HG03378 (cell line): ENCODE measurements around the gene DDIT4L.
"Not testable (repeated sequence)": the region's sequence is repeated elsewhere in the genome, so short reads cannot be mapped to it uniquely, and the experiment has no call there.

ENCODE experiments used
- ATAC-seq: cut with Tn5 transposase; IDR thresholded peaks from one replicate; pipeline ENCODE4 v1.9.1; 2021; ENCODE audit warnings: mild to moderate bottlenecking, moderate library complexity; ENCODE audit not compliant: unreplicated experiment

DDIT4L gene

DNA sequence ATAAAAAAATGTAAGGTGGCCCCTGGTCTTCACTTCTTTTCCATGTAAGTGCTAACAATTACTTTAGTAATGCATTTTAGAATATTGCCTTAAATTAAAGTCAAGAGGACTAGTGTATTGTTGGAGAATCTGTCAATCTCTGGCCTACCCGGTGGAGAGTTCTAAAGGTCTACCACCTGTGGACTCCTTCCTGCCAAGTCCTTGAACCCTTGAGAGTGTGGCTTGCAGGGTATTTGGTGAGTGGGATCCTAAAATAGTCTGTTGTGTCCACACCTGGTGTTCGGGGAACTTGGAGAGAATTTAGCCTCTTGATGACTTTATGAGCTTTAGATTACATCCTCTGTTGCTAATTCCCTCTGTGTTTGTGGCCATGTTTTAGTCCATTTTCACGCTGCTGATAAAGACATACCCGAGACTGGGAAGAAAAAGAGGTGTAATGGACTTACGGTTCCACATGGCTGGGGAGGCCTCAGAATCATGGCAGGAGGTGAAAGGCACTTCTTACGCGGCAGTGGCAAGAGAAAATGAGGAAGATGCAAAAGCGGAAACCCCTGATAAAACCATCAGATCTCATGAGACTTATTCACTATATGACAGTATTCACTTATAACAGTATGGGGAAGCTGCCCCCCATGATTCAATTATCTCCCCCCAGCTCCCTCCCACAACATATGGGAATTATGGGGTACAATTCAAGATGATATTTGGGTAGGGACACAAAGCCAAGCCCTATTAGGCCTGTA, 23.8 kb downstream of the DDIT4L start:
- ATAC-seq: no peak

DNA sequence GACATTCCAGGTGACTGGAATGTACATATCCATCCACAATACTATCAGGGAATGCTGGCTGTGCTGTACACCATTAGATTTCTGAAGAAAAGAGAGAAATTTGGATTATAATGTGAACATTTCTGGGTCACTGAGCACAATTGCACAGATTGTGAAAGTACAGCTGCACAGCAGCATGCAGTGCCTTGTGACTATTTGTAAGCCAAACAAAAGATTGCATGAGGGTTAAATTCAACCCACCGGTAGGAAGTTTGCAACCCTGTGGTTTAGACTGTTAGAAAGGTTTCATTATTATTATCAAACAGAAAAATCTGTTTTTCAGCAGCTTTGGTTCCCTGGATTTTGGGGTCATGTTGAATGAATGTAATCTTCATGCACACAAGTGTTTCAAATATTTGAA, 24.5 kb downstream of the DDIT4L start:
- ATAC-seq: no peak

DNA sequence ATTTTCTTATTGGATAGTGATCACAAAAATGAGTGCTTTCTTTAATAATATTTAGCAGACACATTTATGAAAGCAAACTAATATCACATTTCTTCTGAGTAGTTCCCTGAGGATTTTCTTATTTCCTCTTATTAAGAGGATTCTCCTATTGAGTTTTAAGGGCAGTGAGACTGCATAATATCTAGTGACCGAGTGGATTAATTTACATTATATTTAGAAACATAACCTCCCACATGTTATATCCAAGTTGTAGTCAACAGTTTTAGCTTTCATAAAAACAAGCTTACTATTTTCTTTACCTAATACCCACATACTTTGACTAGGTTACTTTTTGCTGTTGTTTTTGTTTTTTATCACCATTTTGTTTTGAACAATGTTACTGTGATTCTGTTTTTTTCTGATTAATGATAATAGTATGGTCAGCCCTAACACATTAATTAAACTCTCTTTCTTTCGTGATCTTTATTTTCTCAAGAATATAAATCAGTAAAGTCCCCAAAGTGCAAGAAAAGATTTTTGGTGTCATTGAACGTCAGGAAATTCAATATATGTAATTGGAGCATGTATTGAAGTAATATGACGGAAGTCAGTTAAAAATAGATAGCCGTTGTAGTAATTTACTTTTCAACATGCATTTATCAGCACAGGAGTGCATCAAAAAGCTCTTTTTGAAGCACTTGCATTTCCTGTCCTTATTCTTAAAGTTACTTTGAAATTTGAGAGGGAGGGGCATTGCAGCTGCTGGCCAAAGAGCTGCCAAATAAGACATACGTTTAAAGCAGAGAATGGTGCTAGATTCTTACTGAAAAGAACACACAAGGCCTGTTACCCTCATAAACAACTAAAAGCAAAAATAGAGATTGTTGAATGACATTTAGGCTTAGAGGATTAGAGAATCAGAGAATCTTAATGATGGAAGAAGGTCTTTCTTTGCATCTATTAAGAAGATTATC, 25.2 kb downstream of the DDIT4L start:
- no peak for ATAC-seq

- ATAC-seq: peak; percentile 95
Measured at GRCh38 chr4:100162027-100162685, 28.1 kb downstream of the DDIT4L start.

DNA sequence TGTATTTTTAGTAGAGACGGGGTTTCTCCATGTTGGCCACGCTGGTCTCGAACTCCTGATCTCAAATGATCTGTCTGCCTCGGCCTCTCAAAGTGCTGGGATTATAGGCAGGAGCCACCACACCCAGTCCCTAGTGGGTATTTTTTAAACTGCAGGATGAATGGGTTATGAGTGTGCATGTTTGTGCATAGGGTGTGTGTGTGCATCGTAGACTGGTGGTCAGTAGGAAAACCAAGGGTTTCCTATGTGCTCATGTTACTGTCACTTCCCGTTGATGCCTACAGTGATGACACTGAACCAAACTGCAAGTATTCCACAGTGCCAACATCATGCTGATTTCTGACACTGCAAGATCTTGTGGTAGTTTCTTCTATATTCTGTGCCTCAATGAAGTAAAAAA, 41.1 kb downstream of the DDIT4L start:
- ATAC-seq: no peak

GRCh38 chr4:100147684-100148083, 42.6 kb downstream of the DDIT4L start:
- ATAC-seq: no peak

DNA sequence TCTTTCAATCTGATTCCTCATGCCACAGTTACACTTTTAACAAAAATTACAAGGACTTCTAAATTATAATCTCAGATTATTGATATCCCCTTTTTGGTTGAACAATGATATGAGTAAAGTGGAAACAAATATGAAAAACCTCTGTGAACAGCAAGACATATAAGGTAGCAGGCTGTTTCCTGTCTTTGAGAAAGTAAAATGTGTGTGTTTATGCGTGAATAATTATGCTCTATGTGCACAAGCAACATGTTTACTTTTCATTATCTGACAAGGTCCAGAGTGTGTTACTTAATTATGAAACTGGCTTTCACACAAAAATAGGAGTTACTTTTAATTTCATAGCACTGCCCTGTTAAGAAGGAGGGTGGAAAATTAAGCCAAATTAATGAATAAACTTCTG, 43.1 kb downstream of the DDIT4L start:
- peak; percentile 53 for ATAC-seq

- no peak for ATAC-seq
Measured at GRCh38 chr4:100146756-100147155, 43.5 kb downstream of the DDIT4L start.

- ATAC-seq: not testable (repeated sequence)
Measured at GRCh38 chr4:100137320-100137719, 52.9 kb downstream of the DDIT4L start.
